A673 (cell line): ENCODE measurements around the gene DAB1. TPM values are rescaled to one million over a fixed set of nuclear protein-coding genes. Genes with fewer than 3 reads are reported as not detected.
A peak's percentile ranks its signal among the peaks of the same experiment; 100 is the strongest.

Source experiments
- BruUV-seq: library from RNA; stranded (reverse); fragments of 400-500 nt; replicated peaks from 2 replicates; lab custom pipeline; 2021; lab: Mats Ljungman, UMichigan
- CTCF ChIA-PET: fragments of 300-600 bp; sonication (Branson Sonifier 250); formaldehyde crosslinking; loops from one replicate; lab custom pipeline; 2022; ENCODE audit warnings: antibody characterized with exemption; lab: Charles Lee
- POLR2A ChIA-PET: fragments of 300-600 bp; sonication (Branson Sonifier 250); formaldehyde crosslinking; loops from one replicate; lab custom pipeline; 2022; ENCODE audit warnings: antibody characterized with exemption; ENCODE audit not compliant: low non-redundant PET; lab: Charles Lee
- DNase-seq: peaks from one replicate; pipeline ENCODE4 v3.0.0-alpha.2; 2015; ENCODE audit warnings: low spot score
- H3K27ac ChIP-seq: fragments of 200-600 bp; sonication (generic); 2 replicates; pipeline ENCODE4 v1.5.1; 2016; ENCODE audit warnings: mixed run types, low read depth, mild to moderate bottlenecking, mixed read lengths, antibody characterized with exemption, low read length; ENCODE audit not compliant: poor library complexity, severe bottlenecking
- H3K27me3 ChIP-seq: fragments of 200-600 bp; sonication (generic); replicated peaks from 2 replicates; pipeline ENCODE4 v1.6.1; 2017; ENCODE audit warnings: mixed run types, low read depth, mild to moderate bottlenecking, mixed read lengths, antibody characterized with exemption, low read length; ENCODE audit not compliant: insufficient read depth, poor library complexity
- H3K36me3 ChIP-seq: fragments of 200-600 bp; sonication (generic); 2 replicates; pipeline ENCODE4 v1.6.1; 2016; ENCODE audit warnings: mixed run types, mild to moderate bottlenecking, mixed read lengths, antibody characterized with exemption, low read length; ENCODE audit not compliant: insufficient read depth, poor library complexity, severe bottlenecking
- H3K4me1 ChIP-seq: fragments of 200-600 bp; sonication (generic); 2 replicates; pipeline ENCODE4 v1.6.1; 2017; ENCODE audit warnings: mixed run types, mild to moderate bottlenecking, mixed read lengths, antibody characterized with exemption, low read length; ENCODE audit not compliant: insufficient read depth, poor library complexity, severe bottlenecking
- H3K4me3 ChIP-seq: fragments of 200-600 bp; sonication (generic); 2 replicates; pipeline ENCODE4 v1.5.1; 2016; ENCODE audit warnings: low read depth, mixed run types, mild to moderate bottlenecking, mixed read lengths, low read length; ENCODE audit not compliant: poor library complexity, severe bottlenecking
- H3K9me3 ChIP-seq: fragments of 200-600 bp; sonication (generic); 2 replicates; pipeline ENCODE4 v1.6.1; 2016; ENCODE audit warnings: mixed run types, low read depth, mild to moderate bottlenecking, mixed read lengths, antibody characterized with exemption, low read length; ENCODE audit not compliant: poor library complexity, severe bottlenecking
- EZH2 ChIP-seq: fragments of 200-600 bp; sonication (generic); IDR thresholded peaks from 2 replicates; pipeline ENCODE4 v1.6.1; 2017; ENCODE audit warnings: borderline replicate concordance, low read depth, mild to moderate bottlenecking, mixed read lengths, antibody characterized with exemption, low read length; ENCODE audit not compliant: poor library complexity, severe bottlenecking
- intact Hi-C: fragments of 100-400 bp; cut with micrococcal nuclease; formaldehyde crosslinking; loops from one replicate; pipeline ENCODE4 v1.10.0; 2022; ENCODE audit not compliant: unreplicated experiment
- total RNA-seq: library from RNA; stranded (reverse); gene quantifications from 2 replicates; pipeline ENCODE4 v1.2.3, GENCODE V29; 2021
- TF ChIP-seq, protein P1 (sequence below): fragments of 300-800, 200-600 bp; sonication (generic); conservative IDR thresholded peaks from 2 replicates; pipeline ENCODE4 v1.5.1; 2017; ENCODE audit warnings: low read depth, mild to moderate bottlenecking, antibody characterized with exemption, low read length, moderate library complexity, mixed read lengths

Gene DAB1
- total RNA-seq, 1 experiment from 2014 or later, result 112 TPM

DNA sequence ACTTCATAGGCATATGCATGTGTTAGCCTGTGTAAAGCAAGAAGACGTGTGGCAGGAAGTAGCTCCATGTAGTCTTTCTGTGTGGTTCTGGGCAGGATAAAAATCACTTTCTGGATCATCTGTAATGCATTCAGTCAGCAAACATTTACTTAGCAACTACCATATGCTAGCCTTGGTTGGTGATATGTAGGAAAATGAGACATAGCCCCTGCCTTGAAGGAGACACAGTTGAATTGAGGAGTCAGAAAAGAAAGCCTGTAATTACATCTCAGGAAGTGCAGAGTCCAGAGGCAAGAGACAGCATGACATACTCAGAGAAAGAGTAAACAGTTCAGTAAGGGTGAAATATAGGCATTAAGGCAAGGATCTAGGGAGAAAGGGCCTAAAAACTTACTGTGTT, 38.5 kb downstream of the DAB1 start:
- Histone ChIP-seq H3K27ac (peak overlapping the region; percentile 49), H3K4me1 (peaks cover 27% of the 10 kb centered on the region), H3K36me3 (no peaks in the 10 kb centered on the region), H3K9me3 (no peaks in the 10 kb centered on the region), H3K4me3 (no peak overlapping the region), H3K27me3 (no peaks in the 10 kb centered on the region)
- TF ChIP-seq, protein P1, sequence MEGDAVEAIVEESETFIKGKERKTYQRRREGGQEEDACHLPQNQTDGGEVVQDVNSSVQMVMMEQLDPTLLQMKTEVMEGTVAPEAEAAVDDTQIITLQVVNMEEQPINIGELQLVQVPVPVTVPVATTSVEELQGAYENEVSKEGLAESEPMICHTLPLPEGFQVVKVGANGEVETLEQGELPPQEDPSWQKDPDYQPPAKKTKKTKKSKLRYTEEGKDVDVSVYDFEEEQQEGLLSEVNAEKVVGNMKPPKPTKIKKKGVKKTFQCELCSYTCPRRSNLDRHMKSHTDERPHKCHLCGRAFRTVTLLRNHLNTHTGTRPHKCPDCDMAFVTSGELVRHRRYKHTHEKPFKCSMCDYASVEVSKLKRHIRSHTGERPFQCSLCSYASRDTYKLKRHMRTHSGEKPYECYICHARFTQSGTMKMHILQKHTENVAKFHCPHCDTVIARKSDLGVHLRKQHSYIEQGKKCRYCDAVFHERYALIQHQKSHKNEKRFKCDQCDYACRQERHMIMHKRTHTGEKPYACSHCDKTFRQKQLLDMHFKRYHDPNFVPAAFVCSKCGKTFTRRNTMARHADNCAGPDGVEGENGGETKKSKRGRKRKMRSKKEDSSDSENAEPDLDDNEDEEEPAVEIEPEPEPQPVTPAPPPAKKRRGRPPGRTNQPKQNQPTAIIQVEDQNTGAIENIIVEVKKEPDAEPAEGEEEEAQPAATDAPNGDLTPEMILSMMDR, result no peak
- TF ChIP-seq EZH2, result no peak
- intact Hi-C loops, result no loop called here
- ChIA-PET CTCF (no interaction called here), POLR2A (interaction anchor here (0.5 to 0.7 kb wide), 2 partner anchors 67 to 310 kb away, joined by 4 to 10 read pairs; no protein-coding TSS in a partner anchor)
- no peak for DNase-seq
- BruUV-seq, result no TSS peak

DNA sequence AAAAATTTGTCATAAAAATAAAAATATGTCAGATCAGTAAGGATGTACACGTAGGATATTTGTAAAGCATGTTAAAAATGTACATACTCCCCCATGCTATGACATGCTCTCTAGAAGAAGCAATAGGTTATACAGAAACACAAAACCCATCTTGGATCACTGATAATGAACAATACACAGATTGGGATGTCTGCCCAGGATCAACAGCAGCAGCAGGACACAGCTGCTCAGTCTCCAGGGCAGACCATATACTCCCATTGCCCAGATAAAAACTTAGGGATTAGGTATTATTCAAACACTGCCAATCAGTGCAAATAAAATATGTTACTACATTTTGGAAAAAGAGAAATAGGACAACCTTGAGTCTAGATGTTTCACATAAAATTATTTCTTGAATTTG, 39.0 kb downstream of the DAB1 start:
- no peaks in the 10 kb centered on the region for H3K27me3 ChIP-seq
- peaks cover 27% of the 10 kb centered on the region for H3K4me1 ChIP-seq
- intact Hi-C loops, result no loop called here
- no peak overlapping the region for H3K4me3 ChIP-seq
- TF ChIP-seq EZH2, result no peak
- TF ChIP-seq, protein P1, result no peak
- no peak for DNase-seq
- H3K9me3 ChIP-seq, result no peaks in the 10 kb centered on the region
- H3K36me3 ChIP-seq, result no peaks in the 10 kb centered on the region
- ChIA-PET POLR2A (interaction anchor here (0.5 to 0.7 kb wide), 2 partner anchors 66 to 310 kb away, joined by 4 to 10 read pairs; no protein-coding TSS in a partner anchor), CTCF (no interaction called here)
- H3K27ac ChIP-seq, result peak overlapping the region; percentile 49
- BruUV-seq, result no TSS peak

DNA sequence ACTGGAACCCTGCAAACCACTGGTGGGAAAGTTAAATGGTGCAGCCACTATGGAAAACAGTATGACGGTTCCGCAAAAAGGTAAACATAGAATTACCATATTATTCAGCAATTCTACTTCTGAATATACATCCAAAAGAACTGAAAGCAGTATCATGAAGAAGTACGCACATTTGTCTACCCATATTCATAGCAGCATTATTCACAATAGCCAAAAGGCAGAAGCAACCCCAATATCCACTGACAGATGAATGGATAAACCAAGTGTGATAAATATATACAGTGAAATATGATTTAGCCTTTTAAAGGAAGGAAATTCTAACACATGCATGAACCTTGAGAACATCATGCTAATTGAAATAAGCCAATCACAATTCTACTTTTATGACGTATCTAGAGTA, 39.6 kb downstream of the DAB1 start:
- Histone ChIP-seq H3K9me3 (no peaks in the 10 kb centered on the region), H3K27ac (no peak overlapping the region), H3K27me3 (no peaks in the 10 kb centered on the region), H3K4me1 (peaks cover 21% of the 10 kb centered on the region), H3K4me3 (no peak overlapping the region), H3K36me3 (no peaks in the 10 kb centered on the region)
- intact Hi-C loops, result no loop called here
- ChIA-PET CTCF (no interaction called here), POLR2A (no interaction called here)
- no peak for TF ChIP-seq EZH2
- TF ChIP-seq, protein P1, result no peak
- DNase-seq, result no peak
- BruUV-seq, result no TSS peak
